Kidney (tissue), 14 donors: ENCODE data around the gene BACH2. TPM values are rescaled to one million over a fixed set of nuclear protein-coding genes. Genes with fewer than 3 reads are reported as not detected.
"Not testable (repeated sequence)": the region's sequence is repeated elsewhere in the genome, so short reads cannot be mapped to it uniquely, and the experiment has no call there.

ENCODE experiments used
- DNase-seq, 5 donors: peaks; one replicate each; pipeline ENCODE4 v3.0.0-alpha.2; 2013 to 2020
- FAIRE-seq: peaks from 2 replicates; lab custom pipeline; 2012; peaks lifted over from hg19 to GRCh38; lab: Jason Lieb, UNC
- H3K27ac ChIP-seq, 2 donors: one replicate each; pipeline ENCODE4 v1.7.0; 2013; ENCODE audit warnings: low read depth in 2 of 2, low read length in 2 of 2, inconsistent platforms in 1 of 2
- H3K27me3 ChIP-seq: one replicate; pipeline ENCODE4 v1.7.1; 2013; ENCODE audit warnings: low read length, inconsistent platforms; ENCODE audit not compliant: control insufficient read depth, insufficient read depth
- H3K36me3 ChIP-seq, 3 donors: one replicate each; pipeline versions ENCODE4 v1.7.0 to v1.7.1; 2013; ENCODE audit warnings: low read length in 3 of 3, control low read depth in 1 of 3, inconsistent platforms in 1 of 3; ENCODE audit not compliant: insufficient read depth in 3 of 3, control insufficient read depth in 2 of 3
- H3K4me1 ChIP-seq, 3 donors: one replicate each; pipeline versions ENCODE4 v1.7.0 to v1.7.1; 2013; ENCODE audit warnings: low read length in 3 of 3, inconsistent platforms in 1 of 3, low read depth in 1 of 3; ENCODE audit not compliant: control insufficient read depth in 2 of 3, insufficient read depth in 2 of 3
- H3K4me3 ChIP-seq, 3 donors: one replicate each; pipeline versions ENCODE4 v1.7.0 to v1.8.1; 2013; ENCODE audit warnings: low read length in 3 of 3, control low read depth in 1 of 3, inconsistent platforms in 1 of 3
- H3K9ac ChIP-seq, 3 donors: one replicate each; pipeline versions ENCODE4 v1.7.0 to v1.7.1; 2013; ENCODE audit warnings: low read length in 3 of 3, control low read depth in 1 of 3, inconsistent platforms in 1 of 3
- H3K9me3 ChIP-seq, 3 donors: one replicate each; pipeline versions ENCODE4 v1.7.0 to v1.7.1; 2013; ENCODE audit warnings: low read length in 3 of 3, control low read depth in 1 of 3, inconsistent platforms in 1 of 3; ENCODE audit not compliant: control insufficient read depth in 2 of 3, insufficient read depth in 1 of 3
- CTCF ChIP-seq: IDR thresholded peaks from 3 replicates; pipeline ENCODE4 v1.5.1; 2012; ENCODE audit warnings: mild to moderate bottlenecking, moderate library complexity, borderline replicate concordance; ENCODE audit not compliant: insufficient read depth; ENCODE audit errors: extremely low read depth
- intact Hi-C: fragments of 100-400 bp; cut with DNase I; formaldehyde crosslinking; loops from one replicate; pipeline ENCODE4 v1.11.1; 2022
- polyA plus RNA-seq: library from polyadenylated mRNA; stranded (reverse); fragments of 350-450 nt; fragmentation: Illumina TruSeq; extraction: RNeasy Lipid Tissue Mini Kit (QIAGEN cat#74804); gene quantifications from one replicate; pipeline ENCODE4 v1.2.3, GENCODE V29; 2014; ENCODE audit warnings: low read depth, low replicate concordance; ENCODE audit not compliant: insufficient read depth
- total RNA-seq: library from RNA; stranded (reverse); fragmentation: NEBNext Ultra II Directional; extraction: Animal tissue kit (Norgen Biotek cat#: 25700); gene quantifications from one replicate; pipeline ENCODE4 v1.2.1, GENCODE V29; 2021
- donor health status: control.
- donor health status: control.
- donor health status: control.
- donor health status: control.
- donor health status: control.
- donor health status: DM: yes; HTN: yes; CAD: no.
- donor health status: Normal renal cell carcinoma (clear cell type).

Gene BACH2
- total and polyA plus RNA-seq, 2 donors from 2014 or later = 0.32 to 6.9 TPM

GRCh38 chr6:90054193-90054592 is 242.4 kb downstream of the BACH2 start:
- intact Hi-C loops, H3K4me1 ChIP-seq, H3K36me3 ChIP-seq, DNase-seq, H3K27me3 ChIP-seq, H3K9me3 ChIP-seq, H3K9ac ChIP-seq, H3K27ac ChIP-seq, FAIRE-seq, H3K4me3 ChIP-seq: not testable (repeated sequence)

- Histone ChIP-seq H3K9ac (no peak overlapping the region), H3K4me3 (no peak overlapping the region), H3K27me3 (no peaks in the 10 kb centered on the region), H3K9me3 (no peaks in the 10 kb centered on the region), H3K36me3 (no peaks in the 10 kb centered on the region), H3K27ac (no peak overlapping the region), H3K4me1 (no peaks in the 10 kb centered on the region)
- DNase-seq = no peak
- no peak for FAIRE-seq
- intact Hi-C loops = no loop called here
- no peak for TF ChIP-seq CTCF
These were observed 243.0 kb downstream of the BACH2 start for GRCh38 chr6:90053614-90054013.

GRCh38 chr6:90049295-90049694 is 247.3 kb downstream of the BACH2 start:
- no peak for TF ChIP-seq CTCF
- intact Hi-C loops = no loop called here
- no peak overlapping the region for H3K9ac ChIP-seq
- H3K4me3 ChIP-seq = no peak overlapping the region
- H3K27me3 ChIP-seq = no peaks in the 10 kb centered on the region
- no peaks in the 10 kb centered on the region for H3K9me3 ChIP-seq
- FAIRE-seq = no peak
- no peak overlapping the region for H3K27ac ChIP-seq
- H3K4me1 ChIP-seq = no peaks in the 10 kb centered on the region
- H3K36me3 ChIP-seq = no peaks in the 10 kb centered on the region
- DNase-seq = no peak

GRCh38 chr6:90048206-90048967 is 248.3 kb downstream of the BACH2 start:
- no peaks in the 10 kb centered on the region for H3K36me3 ChIP-seq
- no peaks in the 10 kb centered on the region for H3K27me3 ChIP-seq
- no peaks in the 10 kb centered on the region for H3K4me1 ChIP-seq
- intact Hi-C loops = no loop called here
- TF ChIP-seq CTCF = no peak
- no peak overlapping the region for H3K4me3 ChIP-seq
- no peak for FAIRE-seq
- H3K27ac ChIP-seq = no peak overlapping the region
- no peak overlapping the region for H3K9ac ChIP-seq
- DNase-seq = no peak
- no peaks in the 10 kb centered on the region for H3K9me3 ChIP-seq
